ENCODE data around the gene FAM171A1.

FAM171A1 gene

GRCh38 chr10:15197911-15198310 lies 173.2 kb downstream of the FAM171A1 start:
- DNase-seq = no peak

GRCh38 chr10:15197276-15197675 lies 173.8 kb downstream of the FAM171A1 start:
- DNase-seq = no peak

- DNase-seq = no peak
Observed at GRCh38 chr10:15196021-15196834, 174.9 kb downstream of the FAM171A1 start.

- DNase-seq = no peak
Observed at GRCh38 chr10:15189133-15189885, 181.8 kb downstream of the FAM171A1 start.

GRCh38 chr10:15188603-15189002 lies 182.5 kb downstream of the FAM171A1 start:
- no peak for DNase-seq

- no peak for DNase-seq
Observed at GRCh38 chr10:15183689-15184481, 187.2 kb downstream of the FAM171A1 start.

- no peak for DNase-seq
Observed at GRCh38 chr10:15182540-15183207, 188.4 kb downstream of the FAM171A1 start.

- DNase-seq = no peak
Observed at GRCh38 chr10:15181576-15182156, 189.4 kb downstream of the FAM171A1 start.

GRCh38 chr10:15180736-15181135 lies 190.4 kb downstream of the FAM171A1 start:
- DNase-seq = no peak

- no peak for DNase-seq
Observed at GRCh38 chr10:15176269-15176668, 194.8 kb downstream of the FAM171A1 start.

- DNase-seq = no peak
Observed at GRCh38 chr10:15175587-15175986, 195.5 kb downstream of the FAM171A1 start.

GRCh38 chr10:15172306-15172840 lies 198.7 kb downstream of the FAM171A1 start:
- DNase-seq = no peak

GRCh38 chr10:15169555-15170401 lies 201.3 kb downstream of the FAM171A1 start:
- DNase-seq = no peak

GRCh38 chr10:15168786-15169554 lies 202.1 kb downstream of the FAM171A1 start:
- DNase-seq = peak; percentile 87

GRCh38 chr10:15168291-15168785 lies 202.8 kb downstream of the FAM171A1 start, which contains the start of gene NMT2:
Gene NMT2, minus strand, starts transcription at chr10:15168693. Its CDS starts 81 bp downstream, at chr10:15168612.
- peak; percentile 87 for DNase-seq

GRCh38 chr10:15167411-15168290 lies 203.4 kb downstream of the FAM171A1 start:
- DNase-seq = no peak

- DNase-seq = no peak
Observed at GRCh38 chr10:15166325-15166724, 204.8 kb downstream of the FAM171A1 start.

- no peak for DNase-seq
Observed at GRCh38 chr10:15163253-15163828, 207.7 kb downstream of the FAM171A1 start.
